GM23248 (cell line): ENCODE results near the gene SH3PXD2A.

Experiments used
- EZH2 ChIP-seq: fragments of 200-600 bp; sonication (generic); IDR thresholded peaks from 2 replicates; pipeline ENCODE4 v1.6.1; 2018; ENCODE audit warnings: antibody characterized with exemption, mild to moderate bottlenecking; ENCODE audit not compliant: insufficient read depth, poor library complexity, severe bottlenecking
- EZH2phosphoT487 ChIP-seq: fragments of 200-600 bp; sonication (generic); IDR thresholded peaks from 2 replicates; pipeline ENCODE4 v1.6.1; 2018; ENCODE audit warnings: antibody characterized with exemption, moderate library complexity, mild to moderate bottlenecking, low read depth; ENCODE audit not compliant: insufficient read depth

DNA sequence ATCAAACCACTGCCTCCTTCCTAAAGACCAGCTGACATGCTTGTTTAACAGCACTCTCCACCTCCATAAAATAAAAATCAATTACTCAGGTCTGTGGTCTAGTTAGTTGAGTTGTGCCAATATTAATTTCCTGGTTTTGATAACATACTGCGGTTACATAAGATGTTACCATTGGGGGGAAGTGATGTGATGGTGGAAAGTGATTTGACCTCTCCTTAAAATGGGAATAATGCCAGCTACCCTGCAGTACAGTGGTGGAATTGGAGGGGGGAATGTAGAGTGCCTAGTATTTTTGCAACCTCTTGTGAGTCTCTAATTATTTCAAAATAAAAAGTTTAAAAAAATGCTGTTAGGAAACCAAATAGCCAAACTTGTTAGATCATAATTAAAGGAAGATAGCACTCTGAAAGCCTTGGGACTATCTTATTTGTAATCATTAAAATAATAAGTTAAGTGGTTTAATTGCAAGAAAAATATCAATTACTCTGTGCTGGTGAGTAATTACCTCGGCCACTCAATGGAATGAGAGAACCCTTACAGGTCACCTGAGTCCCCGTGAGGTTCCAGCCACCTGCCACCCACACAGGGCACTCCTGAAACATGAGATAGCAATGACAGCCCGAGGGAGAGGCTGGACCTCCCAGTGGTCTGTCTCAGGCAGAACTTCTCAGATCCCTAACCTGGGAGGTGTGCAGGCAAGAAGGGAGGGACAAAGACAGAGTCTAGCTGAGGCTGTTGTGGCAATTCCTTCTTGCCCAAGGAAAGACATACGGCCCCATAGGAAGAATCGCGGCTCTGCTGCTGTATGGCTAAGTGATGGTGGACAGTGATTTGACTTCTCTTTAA is 94.1 kb downstream of the SH3PXD2A start:
- no peak for TF ChIP-seq EZH2
- TF ChIP-seq EZH2phosphoT487: no peak
